GM15510 (cell line): ENCODE data around the gene TCEANC.

Experiments used
- POLR2A ChIP-seq: IDR thresholded peaks from 3 replicates; pipeline ENCODE4 v1.6.1; 2011; ENCODE audit warnings: borderline replicate concordance; ENCODE audit not compliant: insufficient read length; ENCODE audit errors: extremely low read depth

The TCEANC gene

GRCh38 chrX:13700380-13700779 is 47.4 kb downstream of the TCEANC start:
- TF ChIP-seq POLR2A: no peak

DNA sequence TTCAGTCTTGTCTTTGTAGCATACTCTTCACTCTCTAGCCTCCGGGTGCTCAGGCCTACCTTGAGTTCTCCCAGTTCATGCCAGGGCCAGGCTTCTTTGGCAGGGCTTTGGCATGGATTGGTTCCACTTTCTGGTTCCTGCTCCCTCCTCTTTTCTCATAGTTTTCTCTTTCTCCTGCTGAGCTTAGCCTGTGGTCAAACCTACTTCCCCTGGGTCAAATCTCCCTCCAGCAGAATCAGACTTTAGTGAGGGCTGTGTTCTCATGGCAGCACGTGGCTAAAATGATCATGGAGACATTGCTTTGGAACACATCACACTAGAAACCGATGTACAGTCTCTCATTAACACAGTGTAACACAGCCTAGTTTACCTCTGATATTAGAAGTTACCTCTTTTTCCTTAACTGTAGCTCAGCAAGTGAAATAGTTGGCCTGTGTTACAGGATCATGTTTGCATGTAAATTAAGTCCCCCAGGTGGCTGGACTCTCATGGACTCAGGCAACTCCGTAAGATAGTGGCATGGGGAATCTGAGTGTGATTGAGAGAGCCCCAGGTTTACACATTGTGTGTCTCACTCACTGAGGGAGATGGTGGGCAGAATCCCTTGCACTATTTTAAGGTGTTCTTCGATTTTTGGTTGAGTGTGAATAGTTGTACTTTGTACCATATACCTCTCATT is 49.3 kb downstream of the TCEANC start:
- TF ChIP-seq POLR2A: no peak

GRCh38 chrX:13703135-13703534 is 50.2 kb downstream of the TCEANC start:
- no peak for TF ChIP-seq POLR2A

DNA sequence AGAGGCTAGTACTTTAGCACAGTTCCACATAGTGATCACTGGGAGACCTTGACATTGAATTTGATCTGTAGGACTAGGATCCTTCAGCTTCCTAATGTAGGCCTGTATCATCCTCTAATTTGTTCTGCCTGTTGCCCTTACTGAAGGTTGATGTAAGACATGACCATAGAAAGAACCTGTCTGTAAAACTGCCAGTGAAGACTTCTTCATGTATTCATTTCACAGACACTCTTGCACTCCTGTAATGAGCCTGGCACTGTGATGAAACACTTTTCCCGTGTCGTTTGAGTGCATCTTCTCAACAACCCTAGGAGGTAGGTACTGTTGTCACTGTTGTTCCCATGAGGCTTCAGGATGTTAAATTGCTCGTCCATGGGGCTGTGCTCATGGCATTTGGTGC is 50.6 kb downstream of the TCEANC start:
- no peak for TF ChIP-seq POLR2A

- TF ChIP-seq POLR2A: no peak
Observed at GRCh38 chrX:13711141-13711540, 58.2 kb downstream of the TCEANC start.
